SK-N-SH treated with all-trans-retinoic acid at 6 μM for 48 hours (cell line): ENCODE results near the gene SFTPA2.

Experiments
- ISL1 ChIP-seq: fragments of 250-450 bp; sonication (Bioruptor Pico); IDR thresholded peaks from 2 replicates; pipeline ENCODE4 v2.1.2; 2022; ENCODE audit warnings: mild to moderate bottlenecking, moderate library complexity
- PATZ1 ChIP-seq: fragments of 250-450 bp; sonication (Bioruptor Pico); IDR thresholded peaks from 2 replicates; pipeline ENCODE4 v1.8.0; 2020; ENCODE audit warnings: mild to moderate bottlenecking, moderate library complexity, borderline replicate concordance
- POU6F1 ChIP-seq: fragments of 250-450 bp; sonication (Bioruptor Pico); IDR thresholded peaks from 2 replicates; pipeline ENCODE4 v1.8.0; 2021; ENCODE audit warnings: low read depth, mild to moderate bottlenecking, moderate library complexity, borderline replicate concordance
- TCF4 ChIP-seq: fragments of 250-450 bp; sonication (Bioruptor Pico); IDR thresholded peaks from 2 replicates; pipeline ENCODE4 v1.8.0; 2021; ENCODE audit warnings: mild to moderate bottlenecking, moderate library complexity, borderline replicate concordance
- TSHZ2 ChIP-seq: fragments of 250-450 bp; sonication (Bioruptor Pico); IDR thresholded peaks from 2 replicates; pipeline ENCODE4 v1.5.0; 2020; ENCODE audit warnings: mild to moderate bottlenecking, moderate library complexity
- ZC3H10 ChIP-seq: fragments of 250-450 bp; sonication (Bioruptor Pico); IDR thresholded peaks from 2 replicates; pipeline ENCODE4 v1.5.1; 2021; ENCODE audit warnings: mild to moderate bottlenecking, moderate library complexity
- ZFP3 ChIP-seq: fragments of 250-450 bp; sonication (Bioruptor Pico); IDR thresholded peaks from 2 replicates; pipeline ENCODE4 v1.5.0; 2020; ENCODE audit warnings: mild to moderate bottlenecking, moderate library complexity
- ZNF8 ChIP-seq: fragments of 450-650 bp; formaldehyde crosslinking; IDR thresholded peaks from 2 replicates; pipeline ENCODE4 v1.5.0; 2020; ENCODE audit warnings: mild to moderate bottlenecking, moderate library complexity

GRCh38 chr10:79593377-79593776, 33.2 kb upstream of the SFTPA2 start:
- TF ChIP-seq POU6F1 = no peak
- TF ChIP-seq ZC3H10 = no peak
- no peak for TF ChIP-seq ISL1 (CRISPR knock-in tag)
- TF ChIP-seq PATZ1 (CRISPR knock-in tag) = no peak
- no peak for TF ChIP-seq ZNF8 (CRISPR knock-in tag)
- TF ChIP-seq TCF4 (CRISPR knock-in tag) = no peak
- no peak for TF ChIP-seq ZFP3 (CRISPR knock-in tag)
- TF ChIP-seq TSHZ2 = no peak
